ENCODE data around the gene ADAM11.

GRCh38 chr17:44757045-44757917 lies 1.5 kb upstream of the ADAM11 start:
- TF ChIP-seq CTCF (IDR thresholded peaks at IDR 0.05) (no peak), POLR2A (IDR thresholded peaks at IDR 0.05) (no peak), POLR2AphosphoS5 (IDR thresholded peaks at IDR 0.05) (no peak)

Data from gastroesophageal sphincter (tissue), 3 donors.